UCSD-AML1 (cell line): Measurements from ENCODE around the gene ZDHHC12.
A peak's percentile ranks its signal among the peaks of the same experiment; 100 is the strongest.
"Not testable (repeated sequence)": the region's sequence is repeated elsewhere in the genome, so short reads cannot be mapped to it uniquely, and the experiment has no call there.

ENCODE experiments used
- DNase-seq: peaks from one replicate; lab custom pipeline; 2025; ENCODE audit not compliant: unreplicated experiment; lab: John Stamatoyannopoulos, UW

ZDHHC12 gene

DNA sequence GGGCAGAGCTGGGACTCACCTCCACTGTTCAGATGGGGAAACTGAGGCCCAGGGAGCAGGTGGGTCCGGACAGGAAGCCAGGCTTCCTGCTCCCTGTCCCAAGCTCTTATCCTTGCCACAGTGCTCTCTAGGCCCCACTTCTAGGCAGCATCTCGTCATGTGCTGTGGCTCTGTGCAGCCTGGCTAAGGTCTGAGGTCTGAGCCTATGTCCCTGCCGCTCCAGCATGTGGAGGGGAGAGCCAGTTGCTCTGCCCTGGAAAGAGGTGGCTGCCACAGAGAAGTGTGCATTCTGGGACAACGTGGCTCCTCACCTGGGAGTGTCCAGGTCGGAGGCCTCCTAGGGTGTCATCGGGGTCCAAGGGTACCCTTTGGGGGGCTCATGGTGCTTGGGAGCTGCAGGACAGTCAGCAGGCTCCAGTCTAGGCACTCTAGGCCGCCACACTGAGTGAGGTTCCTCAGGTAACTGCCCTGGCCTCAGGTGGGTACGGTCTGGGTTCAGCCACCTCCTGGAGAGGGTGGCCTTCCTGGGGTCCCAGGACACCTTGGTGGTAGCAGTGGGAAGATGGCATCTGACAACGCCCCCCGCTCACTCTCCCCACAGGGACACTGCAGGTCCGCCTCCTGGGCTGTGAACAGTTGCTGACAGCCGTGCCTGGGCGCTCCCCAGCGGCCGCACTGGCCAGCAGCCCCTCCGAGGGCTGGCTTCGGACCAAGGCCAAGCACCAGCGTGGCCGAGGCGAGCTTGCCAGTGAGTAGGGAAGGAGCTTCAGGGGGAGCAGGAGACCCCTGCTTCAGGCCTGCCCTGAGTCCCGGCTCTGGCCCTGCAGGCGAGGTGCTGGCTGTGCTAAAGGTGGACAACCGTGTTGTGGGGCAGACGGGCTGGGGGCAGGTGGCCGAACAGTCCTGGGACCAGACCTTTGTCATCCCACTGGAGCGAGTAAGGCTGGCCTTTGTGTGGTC is 11.2 kb downstream of the ZDHHC12 start:
- DNase-seq, result no peak

DNA sequence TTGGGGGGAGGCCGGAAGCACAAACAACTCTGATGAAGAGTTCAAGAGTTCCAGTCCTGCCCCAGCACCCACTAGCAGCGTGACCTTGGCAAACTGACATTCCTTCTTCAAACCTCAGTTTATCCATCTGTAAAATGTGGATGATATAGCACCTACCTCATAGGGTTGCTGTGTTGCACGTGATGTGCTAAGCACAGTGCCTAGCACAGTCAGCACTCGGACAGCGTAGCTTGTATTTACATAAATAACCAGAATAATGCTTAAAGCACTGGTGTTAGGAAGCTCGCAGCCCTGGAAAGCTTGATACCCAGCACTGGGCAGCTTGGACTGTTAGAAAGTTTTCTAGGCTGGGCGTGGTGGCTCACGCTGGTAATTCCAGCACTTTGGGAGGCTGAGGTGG is 16.5 kb downstream of the ZDHHC12 start:
- DNase-seq, result no peak

DNA sequence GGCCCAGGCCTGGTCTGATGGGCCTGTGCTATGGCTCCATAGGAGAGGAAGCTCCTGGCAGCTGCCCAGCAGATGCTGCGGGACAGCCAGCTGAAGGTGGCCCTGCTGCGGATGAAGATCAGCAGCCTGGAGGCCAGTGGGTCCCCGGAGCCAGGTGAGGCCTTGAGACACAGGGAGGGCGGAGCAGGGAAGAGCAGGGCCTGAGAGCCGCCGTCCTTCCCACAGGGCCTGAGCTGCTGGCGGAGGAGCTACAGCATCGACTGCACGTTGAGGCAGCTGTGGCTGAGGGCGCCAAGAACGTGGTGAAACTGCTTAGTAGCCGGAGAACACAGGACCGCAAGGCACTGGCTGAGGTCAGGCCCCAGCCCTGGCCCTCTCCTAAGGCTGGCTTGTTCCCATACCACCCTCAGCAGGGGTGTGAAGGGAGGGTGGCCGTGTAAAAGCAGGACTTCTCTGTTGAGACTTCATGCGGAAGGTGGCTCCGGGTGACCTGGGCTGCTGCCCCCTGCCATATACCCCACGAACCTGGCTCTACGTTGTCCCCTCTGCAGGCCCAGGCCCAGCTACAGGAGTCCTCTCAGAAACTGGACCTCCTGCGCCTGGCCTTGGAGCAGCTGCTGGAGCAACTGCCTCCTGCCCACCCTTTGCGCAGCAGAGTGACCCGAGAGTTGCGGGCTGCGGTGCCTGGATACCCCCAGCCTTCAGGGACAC is 17.1 kb downstream of the ZDHHC12 start:
- DNase-seq, result no peak

DNA sequence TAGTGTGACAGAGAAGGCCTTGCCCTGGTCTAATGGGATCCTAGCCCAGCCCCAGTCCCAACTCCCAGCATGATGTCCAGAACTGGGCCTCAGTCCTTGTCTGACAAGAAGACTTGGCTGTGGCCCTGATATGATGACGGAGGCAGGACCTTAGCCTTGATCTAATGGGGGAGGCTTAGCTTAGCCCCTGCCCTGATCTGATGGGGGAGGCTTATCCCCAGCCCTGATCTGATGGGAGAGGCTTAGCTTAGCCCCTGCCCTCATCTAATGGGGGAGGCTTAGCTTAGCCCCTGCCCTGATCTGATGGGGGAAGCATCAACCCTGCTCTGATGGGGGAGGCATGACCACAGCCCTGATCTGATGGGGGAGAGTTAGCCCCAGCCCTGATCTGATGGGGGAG is 17.9 kb downstream of the ZDHHC12 start:
- no peak for DNase-seq

DNA sequence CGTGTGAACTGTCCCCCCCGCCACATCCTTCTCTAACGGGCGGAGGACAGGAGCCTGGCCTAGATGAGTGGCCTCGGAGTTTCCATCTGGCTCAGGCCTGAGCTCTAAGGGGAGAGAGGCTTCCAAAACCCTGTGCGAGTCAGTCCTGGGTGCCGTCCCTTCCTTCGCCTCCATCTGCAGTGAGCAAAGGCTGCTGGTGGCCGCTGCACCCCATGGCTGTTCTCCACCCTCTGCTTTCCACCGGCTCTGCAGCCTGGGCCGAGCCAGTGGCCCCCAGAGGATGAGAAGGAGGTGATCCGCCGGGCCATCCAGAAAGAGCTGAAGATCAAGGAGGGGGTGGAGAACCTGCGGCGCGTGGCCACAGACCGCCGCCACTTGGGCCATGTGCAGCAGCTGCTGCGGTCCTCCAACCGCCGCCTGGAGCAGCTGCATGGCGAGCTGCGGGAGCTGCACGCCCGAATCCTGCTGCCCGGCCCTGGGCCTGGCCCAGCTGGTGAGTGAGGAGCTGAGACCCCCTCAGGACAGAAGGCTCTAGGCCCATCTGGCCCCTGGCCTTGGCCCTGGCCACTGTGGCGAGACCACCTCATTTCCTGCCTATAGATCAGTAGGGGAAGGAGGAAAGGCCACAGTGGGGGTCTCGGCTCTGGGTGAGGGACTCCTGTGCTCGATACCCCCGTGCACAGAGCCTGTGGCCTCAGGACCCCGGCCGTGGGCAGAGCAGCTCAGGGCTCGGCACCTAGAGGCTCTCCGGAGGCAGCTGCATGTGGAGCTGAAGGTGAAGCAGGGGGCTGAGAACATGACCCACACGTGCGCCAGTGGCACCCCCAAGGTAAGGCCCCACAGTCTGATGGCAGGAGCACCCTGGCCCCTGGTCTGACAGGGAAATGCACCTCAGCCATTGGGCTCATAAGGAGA is 18.6 kb downstream of the ZDHHC12 start:
- DNase-seq, result no peak

DNA sequence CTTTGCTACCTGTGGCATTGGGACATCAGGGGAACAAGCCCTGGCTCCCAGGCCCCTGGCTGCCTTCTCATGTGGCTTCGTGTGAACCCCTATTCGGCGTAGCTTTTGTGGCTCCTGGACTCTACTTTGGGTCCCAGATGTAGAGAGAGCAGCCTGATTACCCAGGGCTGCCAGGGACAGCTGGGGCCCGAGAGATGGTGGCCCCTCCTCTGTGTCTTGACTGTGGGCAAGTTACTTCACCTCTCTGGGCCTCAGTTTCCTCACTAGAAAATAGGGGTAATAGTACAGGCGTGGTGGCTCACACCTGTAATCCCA is 19.6 kb downstream of the ZDHHC12 start:
- DNase-seq, result no peak

DNA sequence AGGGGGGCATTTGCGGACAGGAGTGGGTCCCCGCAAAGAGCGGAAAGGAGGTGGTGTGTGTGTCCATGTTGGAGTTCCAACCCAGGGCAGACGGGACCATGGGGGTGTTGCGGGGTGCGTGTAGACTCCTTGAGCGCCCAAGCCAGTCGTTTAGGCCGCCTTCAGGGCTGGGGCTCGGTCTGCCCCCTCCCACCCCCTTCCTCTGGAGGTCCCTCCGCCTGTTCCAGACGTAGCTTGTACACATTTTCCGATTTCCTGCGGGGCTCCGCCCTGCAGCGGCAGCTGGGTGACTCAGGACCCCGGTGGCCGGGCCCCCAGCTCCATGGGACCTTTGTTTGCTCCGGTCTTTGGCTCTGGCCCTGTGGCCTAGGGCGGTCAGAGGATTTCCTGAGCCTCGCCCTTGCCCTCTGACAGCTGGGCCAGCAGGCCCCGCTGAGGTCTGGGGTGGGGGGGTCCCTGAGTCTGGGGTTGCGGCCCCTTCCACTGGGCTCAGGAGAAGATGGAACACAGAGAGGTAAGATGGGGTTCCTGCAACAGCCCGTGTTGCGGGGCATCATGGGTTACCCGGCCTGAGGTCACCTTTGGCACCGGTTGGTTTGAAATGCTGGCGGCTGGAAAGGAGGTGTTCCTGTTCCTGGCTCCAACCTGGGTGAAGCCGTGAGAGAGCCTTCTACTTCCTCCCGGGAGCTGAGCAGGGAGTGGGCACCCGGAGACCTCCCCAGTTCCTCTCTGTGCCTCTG is 20.1 kb downstream of the ZDHHC12 start:
- DNase-seq, result peak; percentile 64

DNA sequence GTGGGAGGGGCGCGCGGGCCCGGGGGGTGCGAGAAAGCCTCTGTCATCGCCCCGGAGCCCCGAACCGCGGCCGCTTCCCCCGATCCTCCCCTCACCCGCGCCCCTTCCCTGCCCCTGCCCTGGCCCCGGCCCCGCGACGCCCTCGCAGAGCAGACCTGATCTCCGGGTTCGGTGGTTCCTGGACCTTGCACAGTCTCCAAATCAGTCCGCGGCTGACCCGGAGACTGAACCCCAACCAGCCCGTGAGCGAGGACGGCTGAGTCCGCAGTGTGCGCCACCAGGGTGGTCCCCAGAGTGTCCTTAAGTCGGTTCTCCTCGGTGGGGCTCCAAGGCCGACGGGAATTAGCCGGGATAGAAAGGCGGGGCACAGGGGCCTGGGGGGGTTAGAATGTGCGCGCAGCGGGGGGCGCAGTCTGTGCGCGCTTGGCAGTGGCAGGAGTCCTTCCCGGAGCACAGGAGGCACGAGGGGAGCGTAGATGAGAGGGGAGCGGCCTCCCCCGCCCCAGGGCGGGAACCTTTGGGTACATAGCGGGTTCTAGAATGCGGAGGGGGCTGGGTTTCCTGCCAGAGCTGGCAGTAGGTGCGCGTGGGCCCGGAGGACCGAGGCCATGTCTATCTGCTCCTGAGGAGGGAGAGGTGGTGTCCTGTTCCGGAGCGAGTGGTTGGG is 20.8 kb downstream of the ZDHHC12 start:
- DNase-seq, result peak; percentile 64

DNA sequence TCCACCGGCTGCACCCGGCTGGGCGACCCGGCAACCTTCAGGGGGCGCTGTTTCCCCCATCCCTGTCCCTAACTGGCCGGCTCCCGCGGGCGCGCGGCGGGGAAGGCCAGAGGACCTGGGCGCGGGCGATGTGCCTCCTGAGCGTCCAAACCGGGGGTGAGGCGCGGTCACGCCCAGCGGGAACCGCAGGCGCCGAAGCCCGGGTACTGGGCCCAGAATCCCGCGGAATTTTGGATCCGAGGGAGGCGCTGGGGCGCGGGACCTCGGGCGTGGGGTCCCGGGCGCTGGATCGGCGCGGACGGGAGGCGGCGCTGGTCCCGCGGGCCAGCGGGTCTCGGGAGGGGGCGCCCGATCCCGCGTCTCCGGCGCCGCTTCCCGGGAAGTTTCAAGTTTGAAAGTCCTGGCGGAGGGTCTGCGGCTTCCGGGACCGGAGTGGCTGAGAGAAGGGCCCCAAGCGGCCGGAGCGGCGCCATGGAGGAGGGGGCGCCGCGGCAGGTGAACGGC is 21.4 kb downstream of the ZDHHC12 start, which contains the start of gene PKN3:
PKN3 (plus strand) TSS at position 59 of the 504 bp plus-strand sequence; CDS start at position 472, 413 bp downstream.
- peak; percentile 88 for DNase-seq

DNA sequence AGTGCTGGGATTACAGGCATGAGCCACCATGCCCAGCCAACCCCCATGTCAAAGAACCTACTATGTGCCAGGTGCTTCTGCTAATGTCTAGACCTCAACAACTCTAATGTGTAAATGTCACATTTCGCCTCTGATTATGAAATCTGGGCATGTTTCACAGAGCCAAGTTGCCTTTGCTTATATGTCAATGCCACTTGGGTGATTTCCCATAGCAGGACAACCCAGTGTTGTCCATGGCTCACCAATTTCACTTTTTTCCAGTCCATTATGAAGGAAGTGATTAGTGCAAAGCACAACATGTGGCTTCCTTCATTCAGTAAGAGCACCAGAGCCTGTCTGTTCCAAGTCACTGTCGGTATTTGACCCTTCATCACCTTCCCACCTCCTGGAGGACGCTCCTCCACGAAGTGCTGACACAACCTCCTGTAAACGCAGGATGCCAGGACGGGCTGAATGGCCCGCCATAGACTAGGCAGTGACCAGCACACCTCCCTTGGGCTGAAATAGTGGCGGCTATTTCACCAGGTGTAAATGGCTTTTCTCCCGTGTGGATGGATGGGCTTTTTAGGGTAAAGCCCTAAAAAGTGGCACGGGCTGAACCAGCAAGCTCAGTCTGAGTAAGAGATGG is 22.6 kb downstream of the ZDHHC12 start:
- no peak for DNase-seq

DNA sequence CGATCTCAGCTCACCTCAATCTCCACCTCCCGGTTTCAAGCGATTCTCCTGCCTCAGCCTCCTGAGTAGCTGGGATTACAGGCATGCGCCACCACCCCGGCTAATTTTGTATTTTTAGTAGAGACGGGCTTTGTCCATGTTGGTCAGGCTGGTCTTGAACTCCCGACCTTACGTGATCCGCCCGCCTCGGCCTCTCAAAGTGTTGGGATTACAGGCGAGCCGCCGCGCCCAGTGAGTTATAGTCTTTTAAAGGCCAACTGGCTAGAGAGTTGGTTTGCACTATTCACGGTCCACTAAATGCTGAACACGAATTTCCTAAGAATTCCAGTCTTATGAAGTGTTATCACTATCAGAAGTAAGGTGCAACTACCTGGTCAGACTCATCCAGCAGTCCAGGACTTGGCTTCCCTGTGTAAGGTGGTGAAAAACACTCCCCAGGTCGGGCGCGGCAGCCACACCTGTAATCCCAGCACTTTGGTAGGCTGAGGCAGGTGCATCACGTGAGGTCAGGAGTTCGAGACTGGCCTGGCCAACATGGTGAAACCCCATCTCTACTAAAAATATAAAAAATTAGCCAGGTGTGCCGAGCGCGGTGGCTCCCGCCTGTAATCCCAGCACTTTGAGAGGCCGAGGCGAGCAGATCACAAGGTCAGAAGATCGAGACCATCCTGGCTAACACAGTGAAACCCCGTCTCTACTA is 24.7 kb downstream of the ZDHHC12 start:
- DNase-seq, result not testable (repeated sequence)

DNA sequence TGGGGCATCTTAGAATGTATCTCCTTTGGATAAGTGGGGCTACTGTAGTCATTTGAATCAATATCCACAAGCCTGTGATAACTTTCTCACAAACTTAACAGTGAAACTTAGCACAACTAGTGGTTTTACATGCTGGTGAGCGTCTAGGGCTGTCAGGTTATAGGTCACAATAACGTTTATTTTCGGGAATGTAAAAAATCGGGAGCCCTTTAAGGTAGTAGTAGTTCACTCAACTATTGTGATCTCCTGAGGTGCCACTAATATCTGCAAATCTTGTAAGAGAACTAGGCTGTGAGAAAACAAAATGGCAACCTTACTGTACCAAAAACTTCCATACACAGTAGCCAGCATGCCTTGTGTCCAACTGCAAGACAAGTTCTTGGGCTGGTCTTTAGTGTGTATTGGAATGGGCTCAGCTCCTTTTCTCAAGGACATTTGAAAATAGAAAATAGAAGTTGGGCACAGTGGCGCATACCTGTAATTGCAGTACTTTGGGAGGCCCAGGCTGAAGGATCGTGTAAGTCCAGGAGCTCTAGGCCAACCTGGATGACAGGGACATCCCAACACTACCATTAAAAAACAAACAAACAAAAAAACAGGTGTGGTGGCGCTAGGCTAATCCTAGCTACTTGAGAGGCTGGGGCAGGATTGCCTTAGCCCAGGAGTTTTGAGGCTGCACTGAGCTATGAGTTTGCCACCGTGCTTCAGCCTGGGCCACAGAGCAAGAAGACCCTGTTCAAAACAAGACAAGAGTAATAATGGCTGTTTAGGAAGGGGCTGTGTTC is 26.8 kb downstream of the ZDHHC12 start:
- DNase-seq, result no peak

DNA sequence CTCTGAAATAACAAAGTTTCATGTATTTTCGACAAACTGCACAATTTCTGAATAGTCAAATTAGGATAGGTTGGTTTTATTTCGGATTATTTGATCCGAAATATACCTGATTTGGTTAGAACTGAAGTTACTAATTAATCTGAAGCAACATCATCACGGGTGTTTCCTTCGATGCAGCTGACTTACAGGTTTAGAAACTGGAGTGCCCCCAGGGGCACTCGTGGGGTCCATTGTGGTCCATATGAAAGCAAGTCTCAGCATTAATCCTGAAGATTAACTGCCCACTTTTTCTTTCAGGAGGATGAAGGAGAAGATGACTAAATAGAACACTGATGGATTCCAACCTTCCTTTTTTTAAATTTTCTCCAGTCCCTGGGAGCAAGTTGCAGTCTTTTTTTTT is 29.6 kb downstream of the ZDHHC12 start:
- no peak for DNase-seq

DNA sequence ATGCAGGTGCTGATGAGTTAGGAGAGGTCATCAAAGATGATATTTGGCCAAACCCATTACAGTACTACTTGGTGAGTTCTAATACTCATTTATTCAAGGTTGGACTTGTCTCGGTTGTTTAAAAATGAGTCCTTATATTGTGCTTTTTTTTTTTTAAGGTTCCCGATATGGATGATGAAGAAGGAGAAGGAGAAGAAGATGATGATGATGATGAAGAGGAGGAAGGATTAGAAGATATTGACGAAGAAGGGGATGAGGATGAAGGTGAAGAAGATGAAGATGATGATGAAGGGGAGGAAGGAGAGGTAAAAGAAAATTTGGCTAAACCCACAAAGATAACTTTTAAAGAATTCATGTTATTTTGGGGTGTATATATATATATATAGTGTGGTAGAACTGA is 30.2 kb downstream of the ZDHHC12 start:
- not testable (repeated sequence) for DNase-seq

DNA sequence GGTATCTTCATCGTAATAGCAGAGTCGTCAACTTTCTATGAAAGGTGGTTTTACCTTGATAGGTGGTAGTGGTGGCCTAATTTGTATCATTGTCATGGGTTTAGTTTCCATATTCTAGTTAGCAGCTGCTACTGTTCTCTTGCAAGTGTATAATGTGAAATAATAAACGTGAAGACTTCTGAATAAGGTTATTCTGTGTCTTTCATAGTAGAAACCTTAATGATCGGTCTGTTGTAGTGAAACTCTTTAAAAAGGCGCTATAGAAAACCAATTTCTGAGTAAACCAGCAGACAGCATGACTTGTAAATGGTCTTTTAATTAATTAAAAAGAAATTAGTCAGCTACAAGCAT is 33.3 kb downstream of the ZDHHC12 start:
- no peak for DNase-seq

DNA sequence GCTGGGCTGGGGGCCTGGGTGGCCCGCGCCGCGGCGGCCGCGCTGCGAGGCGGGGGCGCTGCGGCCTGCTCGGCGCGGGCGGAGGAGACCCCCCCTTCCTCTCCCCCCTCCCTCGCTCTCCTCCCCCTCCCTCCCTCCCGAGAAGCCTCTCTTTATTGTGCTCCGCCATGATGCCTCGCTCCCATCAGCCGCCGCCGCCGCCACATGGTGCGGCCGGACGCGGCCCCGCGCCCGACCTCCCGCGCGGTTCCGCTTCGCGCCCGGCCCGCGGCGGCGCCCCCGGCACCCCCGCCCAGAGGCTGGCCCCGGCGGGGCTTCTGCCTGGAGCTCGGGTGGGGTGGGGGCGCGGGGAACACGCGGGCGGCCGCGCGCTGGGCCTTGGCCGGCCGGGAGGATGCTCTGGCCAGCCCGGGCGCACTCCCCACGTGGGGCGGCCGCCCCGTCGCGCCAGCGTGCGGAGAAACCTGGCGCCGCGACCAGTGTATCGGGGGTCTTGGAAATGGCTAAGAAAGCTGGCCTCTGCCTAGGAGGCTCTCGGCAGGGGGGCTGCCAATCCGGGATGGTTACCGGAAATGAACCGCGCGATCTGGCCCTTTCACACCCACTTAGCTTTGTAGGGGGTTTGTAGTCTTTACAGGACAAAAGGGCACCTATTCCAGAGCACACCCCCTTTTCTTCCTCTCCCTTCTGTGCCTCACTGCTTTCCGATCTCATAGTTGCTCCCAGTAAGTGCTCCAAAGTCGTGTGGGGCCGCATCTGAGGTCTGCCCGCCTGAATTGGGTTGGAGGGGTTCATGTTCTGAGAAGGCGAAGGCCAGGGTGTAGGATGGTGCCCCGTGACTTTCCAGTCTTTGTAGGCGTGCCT is 33.9 kb downstream of the ZDHHC12 start:
- DNase-seq, result no peak

DNA sequence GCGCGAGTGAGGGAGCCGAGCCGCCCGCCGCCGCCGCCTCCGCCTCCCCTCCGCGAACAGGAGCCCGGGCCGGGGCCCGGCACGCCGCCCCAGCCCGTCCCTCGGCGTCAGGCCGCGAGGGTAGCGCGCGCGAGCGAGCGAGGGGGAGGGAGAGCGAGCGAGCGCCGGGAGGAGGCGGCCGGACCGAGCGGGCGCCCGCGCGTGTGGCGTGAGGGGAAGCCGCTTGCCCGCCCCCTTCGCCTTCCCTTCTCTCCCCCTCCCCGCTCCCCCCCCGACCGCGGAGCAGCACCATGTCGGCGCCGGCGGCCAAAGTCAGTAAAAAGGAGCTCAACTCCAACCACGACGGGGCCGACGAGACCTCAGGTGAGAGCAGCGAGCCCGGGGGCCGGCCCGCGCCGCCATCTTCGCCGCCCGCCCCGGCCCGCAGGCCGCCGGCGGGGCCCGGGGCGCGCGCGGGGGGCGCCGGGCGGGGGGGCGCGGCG is 34.6 kb downstream of the ZDHHC12 start:
- no peak for DNase-seq
